Spleen (tissue), 7 donors: Measurements from ENCODE around the gene COLGALT1.

Experiments
- POLR2A ChIP-seq, 3 donors: fragments of 450-650 bp; IDR thresholded peaks; one replicate each; pipeline ENCODE4 v1.5.1; 2017; ENCODE audit warnings: antibody characterized with exemption in 3 of 3, mild to moderate bottlenecking in 1 of 3
- POLR2AphosphoS5 ChIP-seq, 3 donors: sonication (generic); formaldehyde crosslinking; IDR thresholded peaks; one replicate each; pipeline ENCODE4 v1.5.1; 2017; ENCODE audit warnings: antibody characterized with exemption in 3 of 3
- TF ChIP-seq, protein P1 (sequence below), 11 experiments: fragments of 200-600 bp in 7 of 11; fragments of 450-650 bp in 4 of 11; sonication (generic) in 4 of 11; IDR thresholded peaks in 8 of 11; conservative IDR thresholded peaks in 3 of 11; 1 replicate in 7 of 11; 2 replicates in 4 of 11; pipeline versions ENCODE4 v1.4.0 to v1.8.0; 2016 to 2021; ENCODE audit warnings: antibody characterized with exemption in 11 of 11, inconsistent platforms in 4 of 11, mild to moderate bottlenecking in 1 of 11
- donor health status: DM: no; HTN: no; CAD: no; lungs with moderate emphysema.
- donor health status: DM: no; HTN: no; CAD: no.
- donor health status: DM: no; HTN: no; CAD: no.

DNA sequence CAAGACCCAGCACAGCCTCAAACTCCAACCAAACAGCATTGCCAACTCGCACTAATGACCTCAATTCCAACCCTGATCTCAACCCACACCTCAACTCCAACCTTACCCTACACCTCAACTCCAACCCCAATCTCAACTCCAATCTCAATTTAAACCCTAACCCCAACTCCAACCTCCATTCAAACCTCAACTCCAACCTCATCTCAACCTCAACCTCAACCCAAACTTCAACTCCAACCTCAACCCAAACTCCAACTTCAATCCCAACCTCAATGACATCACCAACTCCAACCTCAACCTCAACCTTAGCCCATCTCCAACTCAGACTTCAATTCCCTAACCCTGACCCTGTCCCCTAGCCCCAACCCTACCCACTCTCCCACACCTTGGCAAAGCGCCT lies 74.3 kb downstream of the COLGALT1 start:
- TF ChIP-seq, protein P1, sequence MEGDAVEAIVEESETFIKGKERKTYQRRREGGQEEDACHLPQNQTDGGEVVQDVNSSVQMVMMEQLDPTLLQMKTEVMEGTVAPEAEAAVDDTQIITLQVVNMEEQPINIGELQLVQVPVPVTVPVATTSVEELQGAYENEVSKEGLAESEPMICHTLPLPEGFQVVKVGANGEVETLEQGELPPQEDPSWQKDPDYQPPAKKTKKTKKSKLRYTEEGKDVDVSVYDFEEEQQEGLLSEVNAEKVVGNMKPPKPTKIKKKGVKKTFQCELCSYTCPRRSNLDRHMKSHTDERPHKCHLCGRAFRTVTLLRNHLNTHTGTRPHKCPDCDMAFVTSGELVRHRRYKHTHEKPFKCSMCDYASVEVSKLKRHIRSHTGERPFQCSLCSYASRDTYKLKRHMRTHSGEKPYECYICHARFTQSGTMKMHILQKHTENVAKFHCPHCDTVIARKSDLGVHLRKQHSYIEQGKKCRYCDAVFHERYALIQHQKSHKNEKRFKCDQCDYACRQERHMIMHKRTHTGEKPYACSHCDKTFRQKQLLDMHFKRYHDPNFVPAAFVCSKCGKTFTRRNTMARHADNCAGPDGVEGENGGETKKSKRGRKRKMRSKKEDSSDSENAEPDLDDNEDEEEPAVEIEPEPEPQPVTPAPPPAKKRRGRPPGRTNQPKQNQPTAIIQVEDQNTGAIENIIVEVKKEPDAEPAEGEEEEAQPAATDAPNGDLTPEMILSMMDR (IDR thresholded peaks at IDR 0.05 in 8 of 11, conservative IDR thresholded peaks at IDR 0.05 in 3 of 11): no peak
- TF ChIP-seq POLR2A (IDR thresholded peaks at IDR 0.05) (no peak), POLR2AphosphoS5 (IDR thresholded peaks at IDR 0.05) (no peak)
